ENCODE results near the gene SYT12. TPM values are rescaled to one million over a fixed set of nuclear protein-coding genes. Genes with fewer than 3 reads are reported as not detected.

Gene SYT12
- total RNA-seq, 1 experiment from 2014 or later = 4.6 TPM

- no peak overlapping the region for H3K4me3 Mint-ChIP-seq
- ChIA-PET CTCF (interaction anchor here (0.6 to 1.2 kb wide), 4 partner anchors 11 to 141 kb away, joined by 3 to 5 read pairs (median 3); no protein-coding TSS in a partner anchor), POLR2A (interaction anchor here (0.6 kb wide), 1 partner anchor 8 kb away, joined by 5 read pairs; no protein-coding TSS in a partner anchor)
- no peaks in the 10 kb centered on the region for H3K36me3 Mint-ChIP-seq
- TF ChIP-seq E2F1 (CRISPR knock-in tag; IDR thresholded peaks at IDR 0.05) (no peak), ZNF416 (CRISPR knock-in tag; IDR thresholded peaks at IDR 0.05) (no peak), AR (CRISPR knock-in tag; IDR thresholded peaks at IDR 0.05) (no peak), JAZF1 (CRISPR knock-in tag; IDR thresholded peaks at IDR 0.05) (no peak), JUN (CRISPR knock-in tag; IDR thresholded peaks at IDR 0.05) (no peak), TEAD1 (CRISPR knock-in tag; IDR thresholded peaks at IDR 0.05) (no peak)
- TF ChIP-seq, protein P1, sequence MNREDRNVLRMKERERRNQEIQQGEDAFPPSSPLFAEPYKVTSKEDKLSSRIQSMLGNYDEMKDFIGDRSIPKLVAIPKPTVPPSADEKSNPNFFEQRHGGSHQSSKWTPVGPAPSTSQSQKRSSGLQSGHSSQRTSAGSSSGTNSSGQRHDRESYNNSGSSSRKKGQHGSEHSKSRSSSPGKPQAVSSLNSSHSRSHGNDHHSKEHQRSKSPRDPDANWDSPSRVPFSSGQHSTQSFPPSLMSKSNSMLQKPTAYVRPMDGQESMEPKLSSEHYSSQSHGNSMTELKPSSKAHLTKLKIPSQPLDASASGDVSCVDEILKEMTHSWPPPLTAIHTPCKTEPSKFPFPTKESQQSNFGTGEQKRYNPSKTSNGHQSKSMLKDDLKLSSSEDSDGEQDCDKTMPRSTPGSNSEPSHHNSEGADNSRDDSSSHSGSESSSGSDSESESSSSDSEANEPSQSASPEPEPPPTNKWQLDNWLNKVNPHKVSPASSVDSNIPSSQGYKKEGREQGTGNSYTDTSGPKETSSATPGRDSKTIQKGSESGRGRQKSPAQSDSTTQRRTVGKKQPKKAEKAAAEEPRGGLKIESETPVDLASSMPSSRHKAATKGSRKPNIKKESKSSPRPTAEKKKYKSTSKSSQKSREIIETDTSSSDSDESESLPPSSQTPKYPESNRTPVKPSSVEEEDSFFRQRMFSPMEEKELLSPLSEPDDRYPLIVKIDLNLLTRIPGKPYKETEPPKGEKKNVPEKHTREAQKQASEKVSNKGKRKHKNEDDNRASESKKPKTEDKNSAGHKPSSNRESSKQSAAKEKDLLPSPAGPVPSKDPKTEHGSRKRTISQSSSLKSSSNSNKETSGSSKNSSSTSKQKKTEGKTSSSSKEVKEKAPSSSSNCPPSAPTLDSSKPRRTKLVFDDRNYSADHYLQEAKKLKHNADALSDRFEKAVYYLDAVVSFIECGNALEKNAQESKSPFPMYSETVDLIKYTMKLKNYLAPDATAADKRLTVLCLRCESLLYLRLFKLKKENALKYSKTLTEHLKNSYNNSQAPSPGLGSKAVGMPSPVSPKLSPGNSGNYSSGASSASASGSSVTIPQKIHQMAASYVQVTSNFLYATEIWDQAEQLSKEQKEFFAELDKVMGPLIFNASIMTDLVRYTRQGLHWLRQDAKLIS (CRISPR knock-in tag; IDR thresholded peaks at IDR 0.05; ENCODE audit: borderline replicate concordance) = no peak
- TF ChIP-seq, protein P2, sequence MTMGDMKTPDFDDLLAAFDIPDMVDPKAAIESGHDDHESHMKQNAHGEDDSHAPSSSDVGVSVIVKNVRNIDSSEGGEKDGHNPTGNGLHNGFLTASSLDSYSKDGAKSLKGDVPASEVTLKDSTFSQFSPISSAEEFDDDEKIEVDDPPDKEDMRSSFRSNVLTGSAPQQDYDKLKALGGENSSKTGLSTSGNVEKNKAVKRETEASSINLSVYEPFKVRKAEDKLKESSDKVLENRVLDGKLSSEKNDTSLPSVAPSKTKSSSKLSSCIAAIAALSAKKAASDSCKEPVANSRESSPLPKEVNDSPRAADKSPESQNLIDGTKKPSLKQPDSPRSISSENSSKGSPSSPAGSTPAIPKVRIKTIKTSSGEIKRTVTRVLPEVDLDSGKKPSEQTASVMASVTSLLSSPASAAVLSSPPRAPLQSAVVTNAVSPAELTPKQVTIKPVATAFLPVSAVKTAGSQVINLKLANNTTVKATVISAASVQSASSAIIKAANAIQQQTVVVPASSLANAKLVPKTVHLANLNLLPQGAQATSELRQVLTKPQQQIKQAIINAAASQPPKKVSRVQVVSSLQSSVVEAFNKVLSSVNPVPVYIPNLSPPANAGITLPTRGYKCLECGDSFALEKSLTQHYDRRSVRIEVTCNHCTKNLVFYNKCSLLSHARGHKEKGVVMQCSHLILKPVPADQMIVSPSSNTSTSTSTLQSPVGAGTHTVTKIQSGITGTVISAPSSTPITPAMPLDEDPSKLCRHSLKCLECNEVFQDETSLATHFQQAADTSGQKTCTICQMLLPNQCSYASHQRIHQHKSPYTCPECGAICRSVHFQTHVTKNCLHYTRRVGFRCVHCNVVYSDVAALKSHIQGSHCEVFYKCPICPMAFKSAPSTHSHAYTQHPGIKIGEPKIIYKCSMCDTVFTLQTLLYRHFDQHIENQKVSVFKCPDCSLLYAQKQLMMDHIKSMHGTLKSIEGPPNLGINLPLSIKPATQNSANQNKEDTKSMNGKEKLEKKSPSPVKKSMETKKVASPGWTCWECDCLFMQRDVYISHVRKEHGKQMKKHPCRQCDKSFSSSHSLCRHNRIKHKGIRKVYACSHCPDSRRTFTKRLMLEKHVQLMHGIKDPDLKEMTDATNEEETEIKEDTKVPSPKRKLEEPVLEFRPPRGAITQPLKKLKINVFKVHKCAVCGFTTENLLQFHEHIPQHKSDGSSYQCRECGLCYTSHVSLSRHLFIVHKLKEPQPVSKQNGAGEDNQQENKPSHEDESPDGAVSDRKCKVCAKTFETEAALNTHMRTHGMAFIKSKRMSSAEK (CRISPR knock-in tag; IDR thresholded peaks at IDR 0.05; ENCODE audit: borderline replicate concordance) = no peak
- H3K27ac Mint-ChIP-seq = no peak overlapping the region
- ATAC-seq = no peak
- no peak for DNase-seq (ENCODE audit: low spot score)
- peaks cover 17% of the 10 kb centered on the region for H3K4me1 Mint-ChIP-seq
- H3K27me3 Mint-ChIP-seq (ENCODE audit: low read depth) = no peaks in the 10 kb centered on the region
- H3K9me3 Mint-ChIP-seq = no peaks in the 10 kb centered on the region
Observed at GRCh38 chr11:67083786-67084366, 60.9 kb downstream of the SYT12 start.

GRCh38 chr11:67085617-67086016 lies 62.7 kb downstream of the SYT12 start:
- H3K27me3 Mint-ChIP-seq (ENCODE audit: low read depth) = no peaks in the 10 kb centered on the region
- H3K27ac Mint-ChIP-seq = no peak overlapping the region
- H3K4me1 Mint-ChIP-seq = peaks cover 14% of the 10 kb centered on the region
- DNase-seq (ENCODE audit: low spot score) (no peak), ATAC-seq (no peak)
- no peaks in the 10 kb centered on the region for H3K36me3 Mint-ChIP-seq
- no peaks in the 10 kb centered on the region for H3K9me3 Mint-ChIP-seq
- H3K4me3 Mint-ChIP-seq = no peak overlapping the region
- POLR2A ChIA-PET = no interaction called here
- CTCF ChIA-PET = no interaction called here
- no peak for TF ChIP-seq STAT6 (CRISPR knock-in tag; conservative IDR thresholded peaks at IDR 0.05; ENCODE audit: low read depth)
- TF ChIP-seq GABPB1 (CRISPR knock-in tag; IDR thresholded peaks at IDR 0.05) = no peak
- TF ChIP-seq ZNF423 (CRISPR knock-in tag; IDR thresholded peaks at IDR 0.05) = no peak
- TF ChIP-seq, protein P3, sequence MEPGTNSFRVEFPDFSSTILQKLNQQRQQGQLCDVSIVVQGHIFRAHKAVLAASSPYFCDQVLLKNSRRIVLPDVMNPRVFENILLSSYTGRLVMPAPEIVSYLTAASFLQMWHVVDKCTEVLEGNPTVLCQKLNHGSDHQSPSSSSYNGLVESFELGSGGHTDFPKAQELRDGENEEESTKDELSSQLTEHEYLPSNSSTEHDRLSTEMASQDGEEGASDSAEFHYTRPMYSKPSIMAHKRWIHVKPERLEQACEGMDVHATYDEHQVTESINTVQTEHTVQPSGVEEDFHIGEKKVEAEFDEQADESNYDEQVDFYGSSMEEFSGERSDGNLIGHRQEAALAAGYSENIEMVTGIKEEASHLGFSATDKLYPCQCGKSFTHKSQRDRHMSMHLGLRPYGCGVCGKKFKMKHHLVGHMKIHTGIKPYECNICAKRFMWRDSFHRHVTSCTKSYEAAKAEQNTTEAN (CRISPR knock-in tag; IDR thresholded peaks at IDR 0.05) = no peak
- TF ChIP-seq, protein P4, sequence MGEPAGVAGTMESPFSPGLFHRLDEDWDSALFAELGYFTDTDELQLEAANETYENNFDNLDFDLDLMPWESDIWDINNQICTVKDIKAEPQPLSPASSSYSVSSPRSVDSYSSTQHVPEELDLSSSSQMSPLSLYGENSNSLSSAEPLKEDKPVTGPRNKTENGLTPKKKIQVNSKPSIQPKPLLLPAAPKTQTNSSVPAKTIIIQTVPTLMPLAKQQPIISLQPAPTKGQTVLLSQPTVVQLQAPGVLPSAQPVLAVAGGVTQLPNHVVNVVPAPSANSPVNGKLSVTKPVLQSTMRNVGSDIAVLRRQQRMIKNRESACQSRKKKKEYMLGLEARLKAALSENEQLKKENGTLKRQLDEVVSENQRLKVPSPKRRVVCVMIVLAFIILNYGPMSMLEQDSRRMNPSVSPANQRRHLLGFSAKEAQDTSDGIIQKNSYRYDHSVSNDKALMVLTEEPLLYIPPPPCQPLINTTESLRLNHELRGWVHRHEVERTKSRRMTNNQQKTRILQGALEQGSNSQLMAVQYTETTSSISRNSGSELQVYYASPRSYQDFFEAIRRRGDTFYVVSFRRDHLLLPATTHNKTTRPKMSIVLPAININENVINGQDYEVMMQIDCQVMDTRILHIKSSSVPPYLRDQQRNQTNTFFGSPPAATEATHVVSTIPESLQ (CRISPR knock-in tag; IDR thresholded peaks at IDR 0.05) = no peak
- no peak for TF ChIP-seq GTF2I (CRISPR knock-in tag; conservative IDR thresholded peaks at IDR 0.05)
- no peak for TF ChIP-seq CREB1 (CRISPR knock-in tag; IDR thresholded peaks at IDR 0.05)

Data from WTC11 (cell line).